Activated CD8-positive, alpha-beta T cell treated with anti-CD3 and anti-CD28 coated beads for 36 hours (primary cell): Measurements from ENCODE around the gene SMAD2. TPM values are rescaled to one million over a fixed set of nuclear protein-coding genes. Genes with fewer than 3 reads are reported as not detected.

ENCODE experiments used
- ATAC-seq: fragments of 200-7000 bp; cut with Tn5 transposase; one replicate; pipeline ENCODE4 v1.10.0; 2021; ENCODE audit warnings: mild to moderate bottlenecking, moderate library complexity
- CTCF ChIA-PET: fragments of 350-600 bp; sonication (Branson Sonifier 250); formaldehyde crosslinking; loops from one replicate; lab custom pipeline; 2021; ENCODE audit warnings: antibody characterized with exemption; lab: Charles Lee
- POLR2A ChIA-PET: fragments of 350-600 bp; sonication (Branson Sonifier 250); formaldehyde crosslinking; loops from one replicate; lab custom pipeline; 2021; ENCODE audit warnings: antibody characterized with exemption; lab: Charles Lee
- DNase-seq: peaks from one replicate; pipeline ENCODE4 v3.0.0-alpha.2; 2020
- H3K27ac Mint-ChIP-seq: one replicate; pipeline ENCODE4 v1.8.0; 2021; ENCODE audit warnings: mild to moderate bottlenecking, mixed read lengths
- H3K27me3 Mint-ChIP-seq: one replicate; pipeline ENCODE4 v1.8.0; 2021; ENCODE audit warnings: mixed read lengths
- H3K36me3 Mint-ChIP-seq: one replicate; pipeline ENCODE4 v1.8.0; 2021; ENCODE audit warnings: low read depth, mixed read lengths
- H3K4me1 Mint-ChIP-seq: one replicate; pipeline ENCODE4 v1.8.0; 2021; ENCODE audit warnings: low read depth, mixed read lengths
- H3K4me3 Mint-ChIP-seq: one replicate; pipeline ENCODE4 v1.8.0; 2021; ENCODE audit warnings: mild to moderate bottlenecking, moderate library complexity, mixed read lengths
- H3K9me3 Mint-ChIP-seq: one replicate; pipeline ENCODE4 v1.8.0; 2021; ENCODE audit warnings: mixed read lengths
- intact Hi-C: fragments of 100-400 bp; cut with micrococcal nuclease; formaldehyde crosslinking; loops from one replicate; pipeline ENCODE4 v1.10.0; 2022
- total RNA-seq, 2 experiments: library from RNA; stranded (reverse); gene quantifications; one replicate each; pipeline ENCODE4 v1.2.3, GENCODE V29; 2021
- TF ChIP-seq, protein P1 (sequence below): fragments of 200-600 bp; IDR thresholded peaks from one replicate; pipeline ENCODE4 v1.8.0; 2022; ENCODE audit warnings: antibody characterized with exemption, mild to moderate bottlenecking

The SMAD2 gene
- total RNA-seq, 2 experiments from 2014 or later: 141 to 142 TPM

DNA sequence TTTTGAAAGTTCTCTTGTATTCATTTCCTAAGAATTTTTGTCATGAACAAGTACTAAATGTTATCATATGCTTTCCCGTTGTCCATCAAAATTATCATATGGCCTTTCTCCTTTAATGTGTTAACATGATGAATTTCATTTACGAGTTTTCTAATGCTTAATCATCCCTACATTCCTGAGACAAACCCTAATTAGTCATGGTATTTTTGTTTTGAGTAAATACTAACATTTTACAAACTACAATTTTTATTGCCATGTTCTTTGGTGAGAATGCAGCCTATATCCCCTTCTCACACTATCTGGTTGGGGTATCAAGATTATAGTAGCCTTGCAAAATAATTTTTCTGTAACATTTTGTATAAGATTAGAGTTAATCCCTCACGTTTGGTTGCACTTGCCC, 14.5 kb downstream of the SMAD2 start:
- intact Hi-C loops: loop anchor here (10.0 kb wide), 1 partner anchor 1049 kb away; no protein-coding TSS in a partner anchor
- Mint-ChIP-seq H3K4me1 (peaks cover 93% of the 10 kb centered on the region), H3K4me3 (no peak overlapping the region), H3K27ac (peak overlapping the region; percentile 78), H3K9me3 (no peaks in the 10 kb centered on the region), H3K36me3 (peaks cover 39% of the 10 kb centered on the region), H3K27me3 (no peaks in the 10 kb centered on the region)
- DNase-seq (no peak), ATAC-seq (no peak)
- CTCF ChIA-PET: no interaction called here
- POLR2A ChIA-PET: no interaction called here
- TF ChIP-seq, protein P1, sequence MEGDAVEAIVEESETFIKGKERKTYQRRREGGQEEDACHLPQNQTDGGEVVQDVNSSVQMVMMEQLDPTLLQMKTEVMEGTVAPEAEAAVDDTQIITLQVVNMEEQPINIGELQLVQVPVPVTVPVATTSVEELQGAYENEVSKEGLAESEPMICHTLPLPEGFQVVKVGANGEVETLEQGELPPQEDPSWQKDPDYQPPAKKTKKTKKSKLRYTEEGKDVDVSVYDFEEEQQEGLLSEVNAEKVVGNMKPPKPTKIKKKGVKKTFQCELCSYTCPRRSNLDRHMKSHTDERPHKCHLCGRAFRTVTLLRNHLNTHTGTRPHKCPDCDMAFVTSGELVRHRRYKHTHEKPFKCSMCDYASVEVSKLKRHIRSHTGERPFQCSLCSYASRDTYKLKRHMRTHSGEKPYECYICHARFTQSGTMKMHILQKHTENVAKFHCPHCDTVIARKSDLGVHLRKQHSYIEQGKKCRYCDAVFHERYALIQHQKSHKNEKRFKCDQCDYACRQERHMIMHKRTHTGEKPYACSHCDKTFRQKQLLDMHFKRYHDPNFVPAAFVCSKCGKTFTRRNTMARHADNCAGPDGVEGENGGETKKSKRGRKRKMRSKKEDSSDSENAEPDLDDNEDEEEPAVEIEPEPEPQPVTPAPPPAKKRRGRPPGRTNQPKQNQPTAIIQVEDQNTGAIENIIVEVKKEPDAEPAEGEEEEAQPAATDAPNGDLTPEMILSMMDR: no peak

- no peak for ATAC-seq
- no peak for DNase-seq
- intact Hi-C loops: loop anchor here (10.0 kb wide), 1 partner anchor 1050 kb away; no protein-coding TSS in a partner anchor
- TF ChIP-seq, protein P1: no peak
- Mint-ChIP-seq H3K27me3 (no peaks in the 10 kb centered on the region), H3K36me3 (peaks cover 42% of the 10 kb centered on the region), H3K9me3 (no peaks in the 10 kb centered on the region), H3K27ac (peak overlapping the region; percentile 78), H3K4me1 (peaks cover 91% of the 10 kb centered on the region), H3K4me3 (no peak overlapping the region)
- ChIA-PET POLR2A (no interaction called here), CTCF (interaction anchor here (0.8 to 1.5 kb wide), 2 partner anchors 12 to 166 kb away, joined by 3 to 5 read pairs; no protein-coding TSS in a partner anchor)
Observed at GRCh38 chr18:47915229-47915628, 15.2 kb downstream of the SMAD2 start.

DNA sequence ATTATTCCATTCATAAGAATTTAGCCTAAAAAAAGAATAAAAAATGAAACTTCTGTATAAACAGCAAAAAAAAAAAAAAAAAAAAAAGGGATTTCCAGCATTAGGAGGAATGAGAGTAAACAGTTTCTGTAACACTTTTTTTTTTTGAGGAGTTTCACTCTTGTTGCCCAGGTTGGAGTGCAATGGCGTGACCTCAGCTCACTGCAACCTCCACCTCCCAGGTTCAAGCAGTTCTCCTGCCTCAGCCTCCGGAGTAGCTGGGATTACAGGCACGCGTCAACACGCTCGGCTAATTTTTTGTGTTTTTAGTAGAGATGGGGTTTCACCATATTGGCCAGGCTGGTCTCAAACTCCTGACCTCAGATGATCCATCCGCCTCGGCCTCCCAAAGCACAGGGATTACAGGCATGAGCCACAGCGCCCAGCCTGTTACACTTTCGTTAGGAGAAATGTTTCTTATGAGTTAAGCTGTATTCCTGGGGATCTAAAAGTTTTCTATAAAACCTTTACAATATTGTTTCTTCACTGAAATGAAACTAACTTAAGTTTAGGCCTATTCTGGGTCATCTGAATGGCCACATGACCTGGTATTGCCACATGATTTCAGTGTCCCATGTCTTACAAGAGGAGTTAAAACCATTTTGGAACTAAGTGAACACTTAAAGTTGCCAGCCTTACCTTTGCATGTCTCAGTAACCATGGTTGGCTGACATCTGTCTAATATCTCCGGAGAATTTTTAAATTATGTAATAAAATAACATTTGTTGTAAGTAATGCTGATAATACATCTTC, 17.5 kb downstream of the SMAD2 start:
- POLR2A ChIA-PET: interaction anchor here (0.8 to 2.7 kb wide), 6 partner anchors 11 to 28 kb away, joined by 3 to 12 read pairs (median 3); partner anchors contain the start of gene SMAD2
- ATAC-seq (peak; percentile 35), DNase-seq (peak; percentile 32)
- Mint-ChIP-seq H3K27me3 (no peaks in the 10 kb centered on the region), H3K9me3 (no peaks in the 10 kb centered on the region), H3K27ac (peak overlapping the region; percentile 90), H3K4me1 (peaks cover 90% of the 10 kb centered on the region), H3K4me3 (peak overlapping the region; percentile 46), H3K36me3 (peaks cover 45% of the 10 kb centered on the region)
- CTCF ChIA-PET: interaction anchor here (0.9 to 2.6 kb wide), 3 partner anchors 10 to 14 kb away, joined by 3 to 13 read pairs (median 8); no protein-coding TSS in a partner anchor
- intact Hi-C loops: loop anchor here (2.0 to 10.0 kb wide), 2 partner anchors 16 to 1052 kb away; no protein-coding TSS in a partner anchor
- TF ChIP-seq, protein P1: no peak

DNA sequence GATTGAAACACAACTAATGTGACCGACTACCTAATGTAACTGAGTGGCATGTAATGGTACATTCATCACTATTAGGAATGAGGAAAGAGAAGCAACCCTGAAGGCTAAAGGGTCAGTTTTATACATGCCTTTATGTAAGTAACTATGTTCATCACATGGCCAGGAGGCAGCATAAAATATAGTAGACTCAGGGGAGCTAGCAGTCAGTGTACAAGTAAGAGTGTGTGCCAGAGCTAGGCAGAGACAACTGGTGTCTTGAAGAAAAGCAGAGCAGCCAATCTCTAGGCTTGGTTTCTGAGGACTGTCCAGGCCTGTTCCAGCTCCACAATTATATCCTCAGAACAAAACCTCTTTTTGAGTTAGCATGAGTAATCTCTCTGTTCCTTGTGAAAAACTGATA, 18.1 kb downstream of the SMAD2 start:
- DNase-seq: peak; percentile 26
- H3K4me1 Mint-ChIP-seq: peaks cover 89% of the 10 kb centered on the region
- intact Hi-C loops: loop anchor here (2.0 to 10.0 kb wide), 2 partner anchors 16 to 1052 kb away; no protein-coding TSS in a partner anchor
- H3K27ac Mint-ChIP-seq: peak overlapping the region; percentile 90
- CTCF ChIA-PET: interaction anchor here (0.9 to 2.6 kb wide), 4 partner anchors 10 to 16 kb away, joined by 3 to 13 read pairs (median 6); no protein-coding TSS in a partner anchor
- ATAC-seq: peak; percentile 68
- H3K9me3 Mint-ChIP-seq: no peaks in the 10 kb centered on the region
- H3K36me3 Mint-ChIP-seq: peaks cover 50% of the 10 kb centered on the region
- H3K27me3 Mint-ChIP-seq: no peaks in the 10 kb centered on the region
- H3K4me3 Mint-ChIP-seq: peak overlapping the region; percentile 18
- TF ChIP-seq, protein P1: no peak
- POLR2A ChIA-PET: interaction anchor here (0.8 to 2.7 kb wide), 5 partner anchors 10 to 28 kb away, joined by 3 to 12 read pairs (median 3); partner anchors contain the start of gene SMAD2
